EH (cell line): ENCODE data around the gene HAND1.

Experiments
- DNase-seq: peaks from one replicate; pipeline ENCODE4 v3.0.0-alpha.2; 2015; ENCODE audit warnings: low read depth

HAND1 gene

GRCh38 chr5:154505567-154505966, 27.5 kb upstream of the HAND1 start:
- no peak for DNase-seq

- no peak for DNase-seq
These were observed 25.6 kb upstream of the HAND1 start for GRCh38 chr5:154503698-154504039.

GRCh38 chr5:154502180-154502579, 24.2 kb upstream of the HAND1 start:
- DNase-seq, result no peak

- no peak for DNase-seq
These were observed 23.5 kb upstream of the HAND1 start for GRCh38 chr5:154501566-154501965.

GRCh38 chr5:154498994-154499393, 21.0 kb upstream of the HAND1 start:
- no peak for DNase-seq

GRCh38 chr5:154498591-154498990, 20.6 kb upstream of the HAND1 start:
- no peak for DNase-seq

- no peak for DNase-seq
These were observed 16.0 kb upstream of the HAND1 start for GRCh38 chr5:154494036-154494435.

GRCh38 chr5:154493274-154493673, 15.2 kb upstream of the HAND1 start:
- DNase-seq, result no peak

GRCh38 chr5:154491941-154492340, 13.9 kb upstream of the HAND1 start:
- no peak for DNase-seq

GRCh38 chr5:154487541-154487940, 9.5 kb upstream of the HAND1 start:
- DNase-seq, result no peak

- DNase-seq, result no peak
These were observed 8.4 kb upstream of the HAND1 start for GRCh38 chr5:154486427-154486866.

GRCh38 chr5:154485850-154486426, 7.9 kb upstream of the HAND1 start:
- no peak for DNase-seq

GRCh38 chr5:154485096-154485491, 7.1 kb upstream of the HAND1 start:
- no peak for DNase-seq

GRCh38 chr5:154484393-154485095, 6.5 kb upstream of the HAND1 start:
- DNase-seq, result no peak

GRCh38 chr5:154483654-154484392, 5.8 kb upstream of the HAND1 start:
- DNase-seq, result no peak

GRCh38 chr5:154482528-154483449, 4.8 kb upstream of the HAND1 start:
- DNase-seq, result no peak

GRCh38 chr5:154481584-154482381, 3.8 kb upstream of the HAND1 start:
- no peak for DNase-seq

- DNase-seq, result no peak
These were observed 2.8 kb upstream of the HAND1 start for GRCh38 chr5:154480847-154481246.

GRCh38 chr5:154479944-154480750, 2.1 kb upstream of the HAND1 start:
- DNase-seq, result no peak

GRCh38 chr5:154479160-154479943, 1.3 kb upstream of the HAND1 start:
- no peak for DNase-seq
